ENCODE results near the gene PNLIP.

PNLIP gene

DNA sequence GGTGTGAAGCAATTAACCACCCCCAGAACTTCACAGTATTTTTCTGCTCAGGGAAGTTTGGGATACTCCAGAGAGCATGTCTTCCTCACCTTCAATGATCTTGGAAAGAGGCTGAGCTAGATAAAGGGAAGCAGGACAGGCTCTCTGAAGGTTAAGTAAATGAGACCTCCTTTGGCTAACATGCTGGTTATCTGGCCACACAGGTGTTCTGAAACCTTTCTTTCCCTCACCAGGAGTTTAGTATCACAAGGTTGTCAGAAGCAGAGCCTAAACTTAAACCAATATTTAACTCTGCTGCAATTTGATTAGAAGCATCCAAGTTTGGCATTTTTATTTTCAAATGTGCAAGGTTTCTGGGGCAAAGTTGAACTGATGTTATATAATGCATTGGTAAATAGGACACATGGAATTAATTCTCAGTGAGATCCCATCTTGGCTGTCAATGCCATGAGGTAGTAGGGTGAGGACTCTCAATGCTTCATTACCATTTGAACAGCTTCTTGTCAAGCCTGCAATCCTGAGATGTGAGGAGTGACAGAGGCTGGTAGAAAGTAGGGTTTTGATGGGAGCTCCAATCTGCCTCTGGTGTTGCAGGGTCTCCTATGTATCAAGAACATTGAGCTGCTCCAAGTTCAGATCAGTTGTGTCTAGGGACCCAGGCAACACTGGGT is 3.6 kb upstream of the PNLIP start:
- Histone ChIP-seq H3K9me3 (ENCODE audit: control insufficient read depth, low read length) (no peaks in the 10 kb centered on the region), H3K27me3 (ENCODE audit: control insufficient read depth, insufficient read depth, low read length) (no peaks in the 10 kb centered on the region), H3K4me3 (ENCODE audit: low read length) (no peak overlapping the region), H3K9ac (ENCODE audit: low read length) (no peak overlapping the region), H3K4me1 (ENCODE audit: control insufficient read depth, insufficient read depth, low read length) (no peaks in the 10 kb centered on the region), H3K36me3 (ENCODE audit: control insufficient read depth, insufficient read depth, low read length) (no peaks in the 10 kb centered on the region)

- H3K27me3 ChIP-seq (ENCODE audit: control insufficient read depth, insufficient read depth, low read length), result no peaks in the 10 kb centered on the region
- H3K4me3 ChIP-seq (ENCODE audit: low read length), result no peak overlapping the region
- no peaks in the 10 kb centered on the region for H3K4me1 ChIP-seq (ENCODE audit: control insufficient read depth, insufficient read depth, low read length)
- no peaks in the 10 kb centered on the region for H3K36me3 ChIP-seq (ENCODE audit: control insufficient read depth, insufficient read depth, low read length)
- H3K9me3 ChIP-seq (ENCODE audit: control insufficient read depth, low read length), result no peaks in the 10 kb centered on the region
- no peak overlapping the region for H3K9ac ChIP-seq (ENCODE audit: low read length)
Observed at GRCh38 chr10:116545122-116545521, 609 bp upstream of the PNLIP start.

DNA sequence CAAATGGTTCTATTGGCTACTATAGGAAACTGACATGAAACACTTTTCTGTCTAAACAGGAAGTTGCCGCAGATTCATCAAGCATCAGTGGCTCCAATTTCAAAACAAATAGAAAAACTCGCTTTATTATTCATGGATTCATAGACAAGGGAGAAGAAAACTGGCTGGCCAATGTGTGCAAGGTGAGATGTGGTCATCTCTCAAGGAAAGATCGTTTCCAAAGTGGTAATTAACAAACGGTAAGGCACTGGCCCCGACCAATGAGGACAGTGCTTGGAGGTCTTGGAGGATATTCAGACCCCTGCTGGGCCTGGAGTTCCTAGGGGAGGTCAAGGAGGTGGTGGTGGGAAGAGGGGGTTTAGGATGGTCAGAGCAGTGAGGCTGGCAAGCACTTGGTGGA is 2.6 kb downstream of the PNLIP start:
- Histone ChIP-seq H3K4me3 (ENCODE audit: low read length) (no peak overlapping the region), H3K36me3 (ENCODE audit: control insufficient read depth, insufficient read depth, low read length) (no peaks in the 10 kb centered on the region), H3K4me1 (ENCODE audit: control insufficient read depth, insufficient read depth, low read length) (no peaks in the 10 kb centered on the region), H3K9me3 (ENCODE audit: control insufficient read depth, low read length) (no peaks in the 10 kb centered on the region), H3K9ac (ENCODE audit: low read length) (no peak overlapping the region), H3K27me3 (ENCODE audit: control insufficient read depth, insufficient read depth, low read length) (no peaks in the 10 kb centered on the region)

DNA sequence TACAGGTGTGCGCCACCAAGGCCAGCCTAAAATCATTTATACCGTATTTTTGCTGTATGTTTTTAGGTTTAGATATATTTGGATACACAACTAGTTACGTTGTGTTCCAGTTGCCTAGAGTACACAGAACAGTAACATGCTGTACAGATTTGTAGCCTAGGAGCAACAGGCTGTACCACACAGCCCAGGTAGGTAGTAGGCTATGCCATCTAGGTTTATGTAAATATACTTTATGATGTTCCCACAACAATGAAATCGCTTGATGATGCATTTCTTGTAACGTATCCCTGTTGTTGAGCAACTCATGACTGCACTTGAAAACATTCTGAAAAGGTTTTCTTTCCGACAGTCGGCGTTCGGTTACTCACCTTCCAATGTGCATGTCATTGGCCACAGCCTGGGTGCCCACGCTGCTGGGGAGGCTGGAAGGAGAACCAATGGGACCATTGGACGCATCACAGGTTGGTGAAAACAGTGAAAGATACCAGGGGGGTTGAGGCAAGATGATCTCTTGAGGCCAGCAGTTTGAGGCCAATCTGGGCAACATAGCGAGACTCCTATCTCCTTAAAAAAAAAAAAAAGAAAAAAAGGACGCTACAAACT is 7.7 kb downstream of the PNLIP start:
- Histone ChIP-seq H3K9ac (ENCODE audit: low read length) (no peak overlapping the region), H3K4me3 (ENCODE audit: low read length) (no peak overlapping the region), H3K27me3 (ENCODE audit: control insufficient read depth, insufficient read depth, low read length) (no peaks in the 10 kb centered on the region), H3K36me3 (ENCODE audit: control insufficient read depth, insufficient read depth, low read length) (no peaks in the 10 kb centered on the region), H3K9me3 (ENCODE audit: control insufficient read depth, low read length) (no peaks in the 10 kb centered on the region), H3K4me1 (ENCODE audit: control insufficient read depth, insufficient read depth, low read length) (no peaks in the 10 kb centered on the region)

DNA sequence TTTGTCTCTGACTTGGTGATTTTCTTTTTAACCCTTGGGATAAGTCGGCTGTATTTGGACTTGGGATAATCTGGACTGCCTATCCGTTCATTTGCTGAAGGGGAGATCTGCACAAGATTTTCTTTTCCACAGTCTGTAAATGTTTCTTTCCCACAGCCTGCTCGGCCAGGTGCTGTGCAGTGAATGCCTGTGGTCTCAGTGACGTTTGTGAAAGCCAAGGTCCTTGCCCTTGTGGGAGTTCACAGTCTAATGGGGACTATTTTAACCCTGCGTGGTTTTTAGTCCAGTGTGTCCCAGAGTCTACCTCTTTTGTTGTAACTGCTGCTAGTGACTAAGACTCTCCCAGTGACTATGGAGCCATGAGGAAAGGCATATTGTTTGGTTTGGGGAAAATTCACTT is 8.9 kb downstream of the PNLIP start:
- Histone ChIP-seq H3K9ac (ENCODE audit: low read length) (no peak overlapping the region), H3K9me3 (ENCODE audit: control insufficient read depth, low read length) (no peaks in the 10 kb centered on the region)

DNA sequence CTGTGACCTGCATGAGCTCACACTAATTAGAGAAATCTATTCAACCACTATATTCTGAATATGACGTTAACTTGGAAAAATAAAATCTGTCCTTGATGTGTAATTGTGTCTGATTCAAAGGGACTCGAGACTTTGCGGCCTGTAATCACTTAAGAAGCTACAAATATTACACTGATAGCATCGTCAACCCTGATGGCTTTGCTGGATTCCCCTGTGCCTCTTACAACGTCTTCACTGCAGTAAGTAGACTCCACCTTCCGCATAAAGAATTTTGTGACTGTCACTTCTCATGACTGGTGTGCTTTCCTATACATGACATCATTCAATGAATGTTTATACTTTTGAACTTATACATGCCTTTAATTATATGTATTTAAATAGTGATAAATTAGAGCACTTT is 10.1 kb downstream of the PNLIP start:
- H3K27me3 ChIP-seq (ENCODE audit: control insufficient read depth, insufficient read depth, low read length), result no peaks in the 10 kb centered on the region
- H3K9ac ChIP-seq (ENCODE audit: low read length), result no peak overlapping the region
- no peaks in the 10 kb centered on the region for H3K36me3 ChIP-seq (ENCODE audit: control insufficient read depth, insufficient read depth, low read length)
- no peaks in the 10 kb centered on the region for H3K9me3 ChIP-seq (ENCODE audit: control insufficient read depth, low read length)
- H3K4me3 ChIP-seq (ENCODE audit: low read length), result no peak overlapping the region
- no peaks in the 10 kb centered on the region for H3K4me1 ChIP-seq (ENCODE audit: control insufficient read depth, insufficient read depth, low read length)

More for the DNA sequence above, 8.9 kb downstream of the PNLIP start:
- no peaks in the 10 kb centered on the region for H3K36me3 ChIP-seq (ENCODE audit: control insufficient read depth, insufficient read depth, low read length)
- no peak overlapping the region for H3K4me3 ChIP-seq (ENCODE audit: low read length)
- no peaks in the 10 kb centered on the region for H3K27me3 ChIP-seq (ENCODE audit: control insufficient read depth, insufficient read depth, low read length)
- no peaks in the 10 kb centered on the region for H3K4me1 ChIP-seq (ENCODE audit: control insufficient read depth, insufficient read depth, low read length)

GRCh38 chr10:116557305-116557880 is 11.7 kb downstream of the PNLIP start:
- no peak overlapping the region for H3K4me3 ChIP-seq (ENCODE audit: low read length)
- no peaks in the 10 kb centered on the region for H3K9me3 ChIP-seq (ENCODE audit: control insufficient read depth, low read length)
- H3K27me3 ChIP-seq (ENCODE audit: control insufficient read depth, insufficient read depth, low read length), result no peaks in the 10 kb centered on the region
- H3K9ac ChIP-seq (ENCODE audit: low read length), result no peak overlapping the region
- no peaks in the 10 kb centered on the region for H3K4me1 ChIP-seq (ENCODE audit: control insufficient read depth, insufficient read depth, low read length)
- no peaks in the 10 kb centered on the region for H3K36me3 ChIP-seq (ENCODE audit: control insufficient read depth, insufficient read depth, low read length)

DNA sequence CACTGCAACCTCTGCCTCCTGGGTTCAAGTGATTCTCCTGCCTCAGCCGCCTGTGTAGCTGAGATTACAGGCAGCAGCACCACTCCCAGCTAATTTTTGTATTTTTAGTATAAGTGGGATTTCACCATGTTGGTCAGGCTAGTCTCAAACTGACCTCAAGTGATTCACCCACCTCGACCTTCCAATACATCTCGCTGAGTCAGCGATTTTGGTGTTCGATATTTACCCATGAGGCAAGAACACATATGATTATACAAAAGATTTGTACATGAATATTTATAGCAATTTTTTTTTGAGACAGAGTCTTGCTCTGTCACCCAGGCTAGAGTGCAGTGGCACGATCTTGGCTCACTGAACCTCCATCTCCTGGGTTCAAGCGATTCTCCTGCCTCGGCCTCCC is 19.8 kb downstream of the PNLIP start:
- Histone ChIP-seq H3K4me3 (ENCODE audit: low read length) (no peak overlapping the region), H3K9me3 (ENCODE audit: control insufficient read depth, low read length) (no peaks in the 10 kb centered on the region), H3K27me3 (ENCODE audit: control insufficient read depth, insufficient read depth, low read length) (no peaks in the 10 kb centered on the region), H3K4me1 (ENCODE audit: control insufficient read depth, insufficient read depth, low read length) (no peaks in the 10 kb centered on the region), H3K36me3 (ENCODE audit: control insufficient read depth, insufficient read depth, low read length) (no peaks in the 10 kb centered on the region), H3K9ac (ENCODE audit: low read length) (no peak overlapping the region)

DNA sequence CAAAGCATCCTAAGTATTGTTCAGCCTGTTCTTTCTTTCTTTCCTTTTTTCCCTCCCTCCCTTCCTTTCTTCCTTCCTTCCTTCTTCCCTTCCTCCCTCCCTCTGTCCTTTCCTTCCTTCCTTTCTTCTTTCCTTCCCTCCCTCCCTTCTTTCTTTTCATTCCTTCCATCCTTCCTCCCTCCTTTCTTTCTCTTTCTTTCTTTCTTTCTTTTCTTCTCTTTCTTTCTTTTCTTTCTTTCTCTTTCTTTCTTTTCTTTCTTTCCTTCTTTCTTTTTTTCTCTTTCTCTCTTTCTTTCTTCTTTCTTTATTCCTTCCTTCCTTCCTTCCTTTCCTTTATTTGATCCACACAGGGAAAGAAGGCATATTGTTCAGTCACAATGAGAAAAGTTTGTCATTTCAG is 21.2 kb downstream of the PNLIP start:
- H3K4me1 ChIP-seq (ENCODE audit: control insufficient read depth, insufficient read depth, low read length), result no peaks in the 10 kb centered on the region
- H3K9me3 ChIP-seq (ENCODE audit: control insufficient read depth, low read length), result no peaks in the 10 kb centered on the region
- no peak overlapping the region for H3K9ac ChIP-seq (ENCODE audit: low read length)

DNA sequence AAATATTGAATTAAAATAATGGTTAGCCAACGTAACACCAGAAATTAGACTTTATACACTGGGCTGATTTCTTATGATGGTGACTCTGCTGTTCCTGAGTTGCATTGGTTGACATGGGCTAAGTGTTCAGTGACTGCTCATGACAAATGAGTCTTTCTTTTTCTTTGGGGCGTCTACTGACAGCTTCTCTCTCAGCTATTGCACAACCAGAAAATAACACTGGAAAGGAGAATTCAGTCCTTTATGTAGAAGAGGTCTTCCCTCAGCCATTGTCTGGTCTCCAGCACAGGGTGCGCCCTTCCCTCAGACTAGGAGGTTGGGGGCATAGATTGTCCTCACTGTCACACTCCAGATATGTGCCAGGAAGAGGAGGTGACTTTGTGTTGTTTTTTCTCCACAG is 21.6 kb downstream of the PNLIP start:
- Histone ChIP-seq H3K27me3 (ENCODE audit: control insufficient read depth, insufficient read depth, low read length) (no peaks in the 10 kb centered on the region), H3K4me1 (ENCODE audit: control insufficient read depth, insufficient read depth, low read length) (no peaks in the 10 kb centered on the region)

More for the DNA sequence above, 21.2 kb downstream of the PNLIP start:
- Histone ChIP-seq H3K36me3 (ENCODE audit: control insufficient read depth, insufficient read depth, low read length) (no peaks in the 10 kb centered on the region), H3K27me3 (ENCODE audit: control insufficient read depth, insufficient read depth, low read length) (no peaks in the 10 kb centered on the region), H3K4me3 (ENCODE audit: low read length) (no peak overlapping the region)

DNA sequence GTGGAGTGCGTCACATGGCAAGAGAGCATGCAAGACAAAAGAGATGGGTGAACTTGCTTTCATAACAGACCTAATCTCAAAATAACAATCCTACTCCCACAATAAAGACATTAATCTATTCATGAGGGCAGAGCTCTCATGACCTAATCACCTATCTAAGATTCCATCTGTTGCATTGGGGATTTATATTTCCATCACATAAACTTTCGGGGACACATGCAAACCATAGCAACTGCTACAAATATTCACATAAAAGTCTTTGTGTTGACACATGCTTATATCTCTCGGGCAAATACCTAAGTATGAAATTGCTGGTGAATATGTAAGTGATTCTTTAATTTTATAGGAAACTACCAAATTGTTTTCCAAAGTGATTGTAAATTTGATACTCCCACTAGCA is 29.1 kb downstream of the PNLIP start:
- Histone ChIP-seq H3K4me1 (ENCODE audit: control insufficient read depth, insufficient read depth, low read length) (no peaks in the 10 kb centered on the region), H3K27me3 (ENCODE audit: control insufficient read depth, insufficient read depth, low read length) (no peaks in the 10 kb centered on the region), H3K9ac (ENCODE audit: low read length) (no peak overlapping the region), H3K36me3 (ENCODE audit: control insufficient read depth, insufficient read depth, low read length) (no peaks in the 10 kb centered on the region), H3K4me3 (ENCODE audit: low read length) (no peak overlapping the region), H3K9me3 (ENCODE audit: control insufficient read depth, low read length) (no peaks in the 10 kb centered on the region)

More for the DNA sequence above, 21.6 kb downstream of the PNLIP start:
- Histone ChIP-seq H3K9me3 (ENCODE audit: control insufficient read depth, low read length) (no peaks in the 10 kb centered on the region), H3K4me3 (ENCODE audit: low read length) (no peak overlapping the region), H3K9ac (ENCODE audit: low read length) (no peak overlapping the region), H3K36me3 (ENCODE audit: control insufficient read depth, insufficient read depth, low read length) (no peaks in the 10 kb centered on the region)

DNA sequence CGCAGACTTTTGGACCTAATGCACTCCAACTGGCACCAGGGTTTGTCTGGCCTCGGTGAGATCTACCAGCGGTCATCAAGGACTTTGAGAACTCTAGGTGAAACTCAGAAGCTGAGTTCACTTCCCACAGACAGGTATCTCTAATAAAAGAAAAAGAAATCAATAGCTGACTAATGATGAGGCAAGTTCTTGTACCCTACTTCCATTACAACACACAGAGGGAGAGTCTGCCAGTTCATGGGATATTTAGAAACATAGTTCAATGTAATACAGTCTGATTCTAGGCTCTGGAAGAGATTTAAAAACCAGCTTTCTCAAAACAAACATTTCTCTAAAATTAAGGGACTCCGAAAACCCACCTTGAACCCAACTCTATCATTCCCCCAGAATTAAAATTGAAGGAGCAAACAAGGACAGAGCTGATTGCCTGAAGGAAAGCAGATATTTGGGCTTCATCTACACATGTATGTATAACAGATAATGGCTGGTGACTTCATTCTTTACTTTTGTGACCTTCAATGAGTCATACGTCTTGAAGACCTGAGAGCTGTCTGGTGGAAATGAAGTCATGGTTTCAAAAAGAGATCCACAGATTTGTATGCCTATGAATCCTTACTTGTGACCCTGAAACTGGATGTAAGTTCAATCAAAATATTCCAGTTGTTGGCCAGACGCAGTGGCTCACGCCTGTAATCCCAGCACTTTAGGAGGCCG is 42.3 kb downstream of the PNLIP start:
- Histone ChIP-seq H3K9ac (ENCODE audit: low read length) (no peak overlapping the region), H3K36me3 (ENCODE audit: control insufficient read depth, insufficient read depth, low read length) (no peaks in the 10 kb centered on the region), H3K9me3 (ENCODE audit: control insufficient read depth, low read length) (no peaks in the 10 kb centered on the region), H3K4me1 (ENCODE audit: control insufficient read depth, insufficient read depth, low read length) (peaks cover 37% of the 10 kb centered on the region), H3K27me3 (ENCODE audit: control insufficient read depth, insufficient read depth, low read length) (no peaks in the 10 kb centered on the region), H3K4me3 (ENCODE audit: low read length) (no peak overlapping the region)
